ENCODE results near the gene ITPRID1.

DNA sequence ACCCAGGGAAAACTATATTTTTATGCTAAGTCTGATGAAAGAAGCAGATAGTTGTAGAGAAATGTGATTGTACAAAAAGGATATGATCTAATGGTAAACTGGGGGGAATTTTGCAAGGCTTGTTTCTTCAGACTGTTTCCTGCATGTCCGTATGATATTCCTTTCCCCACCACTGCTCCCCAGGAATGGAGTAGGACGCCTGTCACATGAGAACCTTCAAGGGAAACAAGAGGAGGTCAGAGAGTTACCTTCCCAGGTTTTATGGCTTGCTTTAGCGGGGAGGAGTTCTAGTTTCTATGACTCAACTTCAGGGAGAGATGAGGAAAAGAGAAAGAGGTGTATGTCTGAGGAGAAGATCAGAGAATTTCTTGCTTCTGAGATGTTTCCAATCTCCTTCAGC is 16.4 kb upstream of the ITPRID1 start:
- TF ChIP-seq, protein P1, sequence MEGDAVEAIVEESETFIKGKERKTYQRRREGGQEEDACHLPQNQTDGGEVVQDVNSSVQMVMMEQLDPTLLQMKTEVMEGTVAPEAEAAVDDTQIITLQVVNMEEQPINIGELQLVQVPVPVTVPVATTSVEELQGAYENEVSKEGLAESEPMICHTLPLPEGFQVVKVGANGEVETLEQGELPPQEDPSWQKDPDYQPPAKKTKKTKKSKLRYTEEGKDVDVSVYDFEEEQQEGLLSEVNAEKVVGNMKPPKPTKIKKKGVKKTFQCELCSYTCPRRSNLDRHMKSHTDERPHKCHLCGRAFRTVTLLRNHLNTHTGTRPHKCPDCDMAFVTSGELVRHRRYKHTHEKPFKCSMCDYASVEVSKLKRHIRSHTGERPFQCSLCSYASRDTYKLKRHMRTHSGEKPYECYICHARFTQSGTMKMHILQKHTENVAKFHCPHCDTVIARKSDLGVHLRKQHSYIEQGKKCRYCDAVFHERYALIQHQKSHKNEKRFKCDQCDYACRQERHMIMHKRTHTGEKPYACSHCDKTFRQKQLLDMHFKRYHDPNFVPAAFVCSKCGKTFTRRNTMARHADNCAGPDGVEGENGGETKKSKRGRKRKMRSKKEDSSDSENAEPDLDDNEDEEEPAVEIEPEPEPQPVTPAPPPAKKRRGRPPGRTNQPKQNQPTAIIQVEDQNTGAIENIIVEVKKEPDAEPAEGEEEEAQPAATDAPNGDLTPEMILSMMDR (IDR thresholded peaks at IDR 0.05) = no peak
- no peak for TF ChIP-seq POLR2A (IDR thresholded peaks at IDR 0.05)

Data from thyroid gland (tissue), 4 donors.